ENCODE measurements around the gene ARHGEF4.

DNA sequence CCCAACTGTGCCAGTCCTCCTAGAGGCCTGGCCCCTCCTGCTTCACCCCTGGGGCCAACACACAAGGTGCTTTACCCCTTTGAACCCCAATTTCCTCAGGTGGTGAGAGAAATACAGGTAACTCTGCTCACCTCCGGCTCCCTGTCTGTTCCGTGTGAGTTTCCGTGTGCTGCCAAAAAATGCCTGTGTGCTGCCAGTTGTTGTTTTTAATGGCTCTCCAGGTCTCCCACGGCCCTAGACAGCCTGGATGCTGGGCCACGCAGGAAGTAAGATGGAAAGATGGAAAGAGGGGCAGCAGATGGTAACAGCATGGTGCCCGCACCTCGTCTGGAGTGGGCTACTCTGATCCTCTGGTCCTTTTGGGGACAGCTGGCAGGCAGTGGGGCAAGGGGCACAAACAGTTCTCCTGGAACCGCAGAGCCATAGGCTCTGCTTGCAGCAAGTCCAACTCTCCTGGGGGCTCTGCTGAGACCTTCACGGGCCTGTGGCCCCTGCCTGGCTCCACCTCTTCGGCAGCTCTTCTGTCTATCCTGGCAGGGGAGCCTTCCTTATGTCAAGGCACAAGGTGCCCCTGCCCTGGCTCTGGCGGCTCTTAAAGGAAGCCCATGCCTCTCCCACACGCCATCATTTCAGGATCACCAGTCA, 4.3 kb upstream of the ARHGEF4 start:
- no peak for TF ChIP-seq CTCF (optimal IDR thresholded peaks at IDR 0.05 in 1 of 3, IDR thresholded peaks at IDR 0.05 in 1 of 3, conservative IDR thresholded peaks at IDR 0.05 in 1 of 3; ENCODE audit: extremely low read depth in 1 of 3, insufficient read depth in 2 of 3, low read length in 3 of 3)
- no peak for TF ChIP-seq EZH2 (IDR thresholded peaks at IDR 0.05; ENCODE audit: low read length)

Data from keratinocyte (primary cell).